SU-DHL-6 (cell line): ENCODE data around the gene SENP6.

Experiments used
- H2AFZ ChIP-seq: fragments of 200-600 bp; sonication (generic); 2 replicates; pipeline ENCODE4 v1.6.1; 2014; ENCODE audit warnings: low read depth, mild to moderate bottlenecking, moderate library complexity, mixed read lengths, antibody characterized with exemption, low read length; ENCODE audit not compliant: severe bottlenecking
- H3F3A ChIP-seq: fragments of 200-600 bp; shearing (Covaris generic); 2 replicates; pipeline ENCODE4 v1.6.0; 2016; ENCODE audit warnings: antibody characterized with exemption, mild to moderate bottlenecking; ENCODE audit not compliant: insufficient read depth
- H3K27ac ChIP-seq: fragments of 200-600 bp; sonication (generic); 2 replicates; pipeline ENCODE4 v1.5.1; 2016; ENCODE audit warnings: low read depth, mild to moderate bottlenecking, low read length, moderate library complexity, mixed read lengths
- H3K27me3 ChIP-seq: fragments of 200-600 bp; sonication (generic), shearing (Covaris generic); 2 replicates; pipeline ENCODE4 v1.6.0; 2014; ENCODE audit warnings: mild to moderate bottlenecking, low read length
- H3K36me3 ChIP-seq: fragments of 200-600 bp; sonication (generic); 2 replicates; pipeline ENCODE4 v1.6.1; 2014; ENCODE audit warnings: mild to moderate bottlenecking, low read length, mixed read lengths
- H3K4me2 ChIP-seq: fragments of 300-600, 200-600 bp; shearing (Covaris generic), sonication (generic); 2 replicates; pipeline ENCODE4 v1.6.0; 2014; ENCODE audit warnings: low read length, low read depth, mild to moderate bottlenecking; ENCODE audit not compliant: poor library complexity, severe bottlenecking
- H3K4me3 ChIP-seq: fragments of 200-600 bp; sonication (generic); 2 replicates; pipeline ENCODE4 v1.5.1; 2014; ENCODE audit warnings: antibody characterized with exemption, low read length, mild to moderate bottlenecking, mixed read lengths; ENCODE audit not compliant: insufficient read depth, poor library complexity, severe bottlenecking
- H3K79me2 ChIP-seq: fragments of 200-600 bp; sonication (generic); 2 replicates; pipeline ENCODE4 v1.6.1; 2014; ENCODE audit warnings: mild to moderate bottlenecking, low read length, moderate library complexity; ENCODE audit not compliant: insufficient read depth
- H3K9ac ChIP-seq: fragments of 200-600 bp; sonication (generic); 2 replicates; pipeline ENCODE4 v1.7.0; 2014; ENCODE audit warnings: mild to moderate bottlenecking, low read length
- H3K9me2 ChIP-seq: fragments of 200-600 bp; sonication (generic); replicated peaks from 2 replicates; pipeline ENCODE4 v1.6.1; 2014; ENCODE audit warnings: low read length; ENCODE audit not compliant: insufficient read depth
- H3K9me3 ChIP-seq: fragments of 200-600 bp; sonication (generic); 2 replicates; pipeline ENCODE4 v1.6.1; 2014; ENCODE audit warnings: low read length, mixed read lengths; ENCODE audit not compliant: insufficient read depth
- H4K20me1 ChIP-seq: fragments of 200-600 bp; sonication (generic); 2 replicates; pipeline ENCODE4 v1.6.1; 2014; ENCODE audit warnings: low read depth, mild to moderate bottlenecking, antibody characterized with exemption, low read length, moderate library complexity, mixed read lengths
- EZH2phosphoT487 ChIP-seq: fragments of 200-600 bp; sonication (generic), shearing (Covaris generic); conservative IDR thresholded peaks from 2 replicates; pipeline ENCODE4 v1.6.1; 2018; ENCODE audit warnings: mild to moderate bottlenecking, antibody characterized with exemption, low read length, moderate library complexity, mixed read lengths
- TF ChIP-seq, protein P1 (sequence below): fragments of 200-600 bp; sonication (generic); IDR thresholded peaks from one replicate; pipeline ENCODE4 v1.5.1; 2017; ENCODE audit warnings: antibody characterized with exemption, mild to moderate bottlenecking, low read length, moderate library complexity; ENCODE audit not compliant: insufficient read depth, poor library complexity, severe bottlenecking

The SENP6 gene

GRCh38 chr6:75643173-75643572, 41.5 kb downstream of the SENP6 start:
- Histone ChIP-seq H3K9me3 (no peaks in the 10 kb centered on the region), H3K36me3 (peaks cover 13% of the 10 kb centered on the region; the same call in 1 of the 2 replicates), H2AFZ (no peak overlapping the region), H3K9ac (no peak overlapping the region), H3K4me2 (no peak overlapping the region), H3K79me2 (no peaks in the 10 kb centered on the region), H3K9me2 (no peaks in the 10 kb centered on the region), H3K4me3 (no peak overlapping the region), H3K27ac (no peak overlapping the region), H3F3A (no peaks in the 10 kb centered on the region; the same call in 1 of the 2 replicates), H3K27me3 (no peaks in the 10 kb centered on the region), H4K20me1 (no peaks in the 10 kb centered on the region)
- no peak for TF ChIP-seq EZH2phosphoT487
- TF ChIP-seq, protein P1, sequence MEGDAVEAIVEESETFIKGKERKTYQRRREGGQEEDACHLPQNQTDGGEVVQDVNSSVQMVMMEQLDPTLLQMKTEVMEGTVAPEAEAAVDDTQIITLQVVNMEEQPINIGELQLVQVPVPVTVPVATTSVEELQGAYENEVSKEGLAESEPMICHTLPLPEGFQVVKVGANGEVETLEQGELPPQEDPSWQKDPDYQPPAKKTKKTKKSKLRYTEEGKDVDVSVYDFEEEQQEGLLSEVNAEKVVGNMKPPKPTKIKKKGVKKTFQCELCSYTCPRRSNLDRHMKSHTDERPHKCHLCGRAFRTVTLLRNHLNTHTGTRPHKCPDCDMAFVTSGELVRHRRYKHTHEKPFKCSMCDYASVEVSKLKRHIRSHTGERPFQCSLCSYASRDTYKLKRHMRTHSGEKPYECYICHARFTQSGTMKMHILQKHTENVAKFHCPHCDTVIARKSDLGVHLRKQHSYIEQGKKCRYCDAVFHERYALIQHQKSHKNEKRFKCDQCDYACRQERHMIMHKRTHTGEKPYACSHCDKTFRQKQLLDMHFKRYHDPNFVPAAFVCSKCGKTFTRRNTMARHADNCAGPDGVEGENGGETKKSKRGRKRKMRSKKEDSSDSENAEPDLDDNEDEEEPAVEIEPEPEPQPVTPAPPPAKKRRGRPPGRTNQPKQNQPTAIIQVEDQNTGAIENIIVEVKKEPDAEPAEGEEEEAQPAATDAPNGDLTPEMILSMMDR = no peak

DNA sequence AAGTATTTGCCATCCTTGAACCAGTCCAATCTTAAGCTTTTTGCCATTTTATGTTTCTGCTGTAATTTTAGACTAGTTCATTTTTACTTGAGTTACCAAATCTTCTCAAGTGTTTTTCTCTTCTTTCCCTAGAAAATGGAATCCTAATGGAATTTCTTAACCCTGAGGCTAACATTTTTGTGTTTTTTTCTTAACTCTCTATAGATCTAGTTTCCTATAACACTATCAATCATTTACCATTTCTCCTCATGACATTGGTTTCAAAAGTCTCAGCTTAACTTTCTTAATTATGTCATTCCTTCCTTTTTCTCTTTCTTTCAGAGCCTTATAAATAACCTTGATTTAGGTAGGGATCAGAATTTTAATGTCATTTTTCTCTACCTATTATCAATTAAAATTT, 54.8 kb downstream of the SENP6 start:
- H3K27ac ChIP-seq = no peak overlapping the region

GRCh38 chr6:75657327-75657726, 55.6 kb downstream of the SENP6 start:
- H3K36me3 ChIP-seq = peaks cover 9% of the 10 kb centered on the region; the same call in 1 of the 2 replicates
- no peak overlapping the region for H3K27ac ChIP-seq
- no peaks in the 10 kb centered on the region for H4K20me1 ChIP-seq

More for the DNA sequence above, 54.8 kb downstream of the SENP6 start:
- Histone ChIP-seq H3K36me3 (peaks cover 7% of the 10 kb centered on the region; the same call in 1 of the 2 replicates), H3K4me2 (no peak overlapping the region), H2AFZ (no peak overlapping the region), H3K9me2 (no peaks in the 10 kb centered on the region), H3K9me3 (no peaks in the 10 kb centered on the region), H4K20me1 (no peaks in the 10 kb centered on the region), H3K27me3 (no peaks in the 10 kb centered on the region), H3K4me3 (no peak overlapping the region), H3K79me2 (no peaks in the 10 kb centered on the region), H3K9ac (no peak overlapping the region), H3F3A (no peaks in the 10 kb centered on the region)
- no peak for TF ChIP-seq EZH2phosphoT487
- TF ChIP-seq, protein P1 = no peak

More at GRCh38 chr6:75657327-75657726, 55.6 kb downstream of the SENP6 start:
- Histone ChIP-seq H3K27me3 (no peaks in the 10 kb centered on the region), H3K9me3 (no peaks in the 10 kb centered on the region), H3K4me2 (no peak overlapping the region), H3K9ac (no peak overlapping the region), H3K4me3 (no peak overlapping the region), H3K79me2 (no peaks in the 10 kb centered on the region), H3F3A (no peaks in the 10 kb centered on the region), H2AFZ (no peak overlapping the region), H3K9me2 (no peaks in the 10 kb centered on the region)
- TF ChIP-seq, protein P1 = no peak
- no peak for TF ChIP-seq EZH2phosphoT487
